WTC11 (cell line): ENCODE data around the gene TMBIM6. TPM values are rescaled to one million over a fixed set of nuclear protein-coding genes. Genes with fewer than 3 reads are reported as not detected.

ENCODE experiments used
- ATAC-seq: fragments of 200-7000 bp; cut with Tn5 transposase; 2 replicates; pipeline ENCODE4 v1.10.0; 2021; ENCODE audit warnings: mild to moderate bottlenecking, moderate library complexity
- CTCF ChIA-PET: fragments of 300-600 bp; sonication (Branson Sonifier 250); formaldehyde crosslinking; loops from one replicate; lab custom pipeline; 2021; ENCODE audit warnings: antibody characterized with exemption; lab: Charles Lee
- POLR2A ChIA-PET: fragments of 350-600 bp; sonication (Branson Sonifier 250); formaldehyde crosslinking; loops from one replicate; lab custom pipeline; 2021; ENCODE audit warnings: antibody characterized with exemption; lab: Charles Lee
- DNase-seq: peaks from one replicate; pipeline ENCODE4 v3.0.0; 2021; ENCODE audit warnings: low spot score
- H3K27ac Mint-ChIP-seq: 2 replicates; pipeline ENCODE4 v1.8.0; 2021; ENCODE audit warnings: mixed read lengths
- H3K27me3 Mint-ChIP-seq: 2 replicates; pipeline ENCODE4 v1.8.0; 2021; ENCODE audit warnings: low read depth, mild to moderate bottlenecking, moderate library complexity, mixed read lengths
- H3K36me3 Mint-ChIP-seq: 2 replicates; pipeline ENCODE4 v1.8.0; 2021; ENCODE audit warnings: mixed read lengths
- H3K4me1 Mint-ChIP-seq: 2 replicates; pipeline ENCODE4 v1.8.0; 2022; ENCODE audit warnings: mixed read lengths
- H3K4me3 Mint-ChIP-seq: 2 replicates; pipeline ENCODE4 v1.8.0; 2021; ENCODE audit warnings: mild to moderate bottlenecking, moderate library complexity, mixed read lengths
- H3K9me3 Mint-ChIP-seq: 2 replicates; pipeline ENCODE4 v1.8.0; 2021; ENCODE audit warnings: mixed read lengths
- ATF1 ChIP-seq: sonication (generic); formaldehyde crosslinking; IDR thresholded peaks from 2 replicates; pipeline ENCODE4 v1.8.1; 2023; ENCODE audit warnings: mild to moderate bottlenecking, moderate library complexity, missing genetic modification reagents
- CBFB ChIP-seq: sonication (generic); formaldehyde crosslinking; IDR thresholded peaks from 2 replicates; pipeline ENCODE4 v1.8.1; 2022; ENCODE audit warnings: mild to moderate bottlenecking, low read depth, missing genetic modification reagents
- CREB1 ChIP-seq: sonication (generic); formaldehyde crosslinking; IDR thresholded peaks from 2 replicates; pipeline ENCODE4 v1.8.0; 2023; ENCODE audit warnings: mild to moderate bottlenecking, missing genetic modification reagents
- EMX1 ChIP-seq: fragments of 250-450 bp; sonication (Bioruptor Pico); IDR thresholded peaks from 2 replicates; pipeline ENCODE4 v1.8.0; 2021; ENCODE audit warnings: mild to moderate bottlenecking
- FOXK1 ChIP-seq: sonication (generic); formaldehyde crosslinking; IDR thresholded peaks from 2 replicates; pipeline ENCODE4 v1.8.0; 2022; ENCODE audit warnings: mild to moderate bottlenecking, moderate library complexity, missing genetic modification reagents
- KAT7 ChIP-seq: sonication (generic); formaldehyde crosslinking; IDR thresholded peaks from 2 replicates; pipeline ENCODE4 v1.8.1; 2023; ENCODE audit warnings: missing genetic modification reagents, mild to moderate bottlenecking, borderline replicate concordance
- MXD4 ChIP-seq: fragments of 250-450 bp; sonication (Bioruptor Pico); IDR thresholded peaks from 2 replicates; pipeline ENCODE4 v1.8.0; 2021; ENCODE audit warnings: mild to moderate bottlenecking, moderate library complexity, borderline replicate concordance
- NFE2L1 ChIP-seq: sonication (generic); formaldehyde crosslinking; IDR thresholded peaks from 2 replicates; pipeline ENCODE4 v1.8.1; 2023; ENCODE audit warnings: missing genetic modification reagents
- OVOL2 ChIP-seq: fragments of 250-450 bp; sonication (Bioruptor Pico); IDR thresholded peaks from 2 replicates; pipeline ENCODE4 v1.9.0; 2021; ENCODE audit warnings: mild to moderate bottlenecking, borderline replicate concordance
- TEAD1 ChIP-seq: sonication (generic); formaldehyde crosslinking; IDR thresholded peaks from 2 replicates; pipeline ENCODE4 v1.8.0; 2022; ENCODE audit warnings: mild to moderate bottlenecking, missing genetic modification reagents
- ZBTB21 ChIP-seq: sonication (generic); formaldehyde crosslinking; IDR thresholded peaks from 2 replicates; pipeline ENCODE4 v1.8.1; 2023; ENCODE audit warnings: mild to moderate bottlenecking, missing genetic modification reagents, borderline replicate concordance
- ZNF396 ChIP-seq: fragments of 250-450 bp; sonication (Bioruptor Pico); IDR thresholded peaks from 2 replicates; pipeline ENCODE4 v1.8.0; 2021; ENCODE audit warnings: mild to moderate bottlenecking, moderate library complexity, borderline replicate concordance
- ZNF423 ChIP-seq: fragments of 250-450 bp; sonication (Bioruptor Pico); IDR thresholded peaks from 2 replicates; pipeline ENCODE4 v2.1.2; 2022; ENCODE audit warnings: mild to moderate bottlenecking, moderate library complexity
- total RNA-seq: library from RNA; stranded (reverse); gene quantifications from 3 replicates; pipeline ENCODE4 v1.2.3, GENCODE V29; 2021
- TF ChIP-seq, protein P1 (sequence below): sonication (generic); formaldehyde crosslinking; IDR thresholded peaks from 2 replicates; pipeline ENCODE4 v1.8.0; 2022; ENCODE audit warnings: mild to moderate bottlenecking, missing genetic modification reagents
- TF ChIP-seq, protein P2 (sequence below): sonication (generic); formaldehyde crosslinking; IDR thresholded peaks from 2 replicates; pipeline ENCODE4 v1.8.0; 2023; ENCODE audit warnings: missing genetic modification reagents
- TF ChIP-seq, protein P3 (sequence below): sonication (generic); formaldehyde crosslinking; IDR thresholded peaks from 2 replicates; pipeline ENCODE4 v1.8.1; 2022; ENCODE audit warnings: mild to moderate bottlenecking, missing genetic modification reagents, moderate library complexity, borderline replicate concordance
- TF ChIP-seq, protein P4 (sequence below): sonication (generic); formaldehyde crosslinking; IDR thresholded peaks from 2 replicates; pipeline ENCODE4 v1.8.1; 2022; ENCODE audit warnings: low read depth, mild to moderate bottlenecking, moderate library complexity, missing genetic modification reagents, borderline replicate concordance
- TF ChIP-seq, protein P5 (sequence below): sonication (generic); formaldehyde crosslinking; IDR thresholded peaks from 2 replicates; pipeline ENCODE4 v1.8.0; 2022; ENCODE audit warnings: mild to moderate bottlenecking, missing genetic modification reagents
- TF ChIP-seq, protein P6 (sequence below): fragments of 250-450 bp; sonication (Bioruptor Pico); IDR thresholded peaks from 2 replicates; pipeline ENCODE4 v1.9.0; 2021; ENCODE audit warnings: mild to moderate bottlenecking
- TF ChIP-seq, protein P7 (sequence below): sonication (generic); formaldehyde crosslinking; IDR thresholded peaks from 2 replicates; pipeline ENCODE4 v1.8.1; 2022; ENCODE audit warnings: mild to moderate bottlenecking, moderate library complexity, missing genetic modification reagents

TMBIM6 gene
- total RNA-seq, 1 experiment from 2014 or later, result 402 TPM

DNA sequence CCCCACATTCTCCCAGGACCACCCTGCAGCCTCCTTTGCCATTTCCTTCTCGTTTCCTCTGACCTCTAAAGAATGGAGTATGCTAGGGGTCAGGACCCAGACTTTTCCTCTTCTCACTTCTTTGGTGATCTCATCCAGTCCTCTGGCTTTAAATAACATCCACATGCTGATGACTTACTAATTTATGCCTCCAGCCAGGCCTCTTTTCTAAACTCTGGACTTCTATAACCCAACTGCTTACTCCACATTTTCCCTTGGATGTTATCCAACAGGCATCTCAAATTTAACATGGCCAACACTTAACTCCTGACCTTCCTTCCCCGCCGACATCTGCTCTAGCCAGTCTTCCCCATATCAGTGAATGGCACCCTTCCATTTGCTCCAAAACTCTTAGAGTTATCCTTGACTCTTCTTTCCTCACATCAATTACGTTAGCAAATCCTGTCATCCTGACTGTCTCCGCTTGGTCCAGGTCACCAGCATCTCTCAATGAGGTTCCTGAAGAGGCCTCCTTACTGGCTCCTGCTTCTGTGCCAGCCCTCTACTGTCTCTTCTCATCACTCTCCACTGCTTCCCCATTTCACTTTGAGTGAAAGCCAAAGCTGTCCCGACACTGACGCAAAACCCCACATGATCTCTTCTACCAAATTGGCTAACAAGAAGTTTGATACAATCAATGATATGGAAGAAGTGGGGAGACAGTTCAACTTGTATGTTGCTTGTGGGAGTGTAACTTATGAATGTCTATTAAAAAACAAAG is 42.7 kb downstream of the TMBIM6 start:
- Mint-ChIP-seq H3K27ac (no peak overlapping the region), H3K27me3 (peaks cover 18% of the 10 kb centered on the region), H3K36me3 (peaks cover 6% of the 10 kb centered on the region), H3K9me3 (peaks cover 9% of the 10 kb centered on the region)
- ChIA-PET CTCF (interaction anchor here (0.5 to 1.6 kb wide), 4 partner anchors 36 to 184 kb away, joined by 3 to 5 read pairs (median 4); partner anchors contain the start of gene TMBIM6), POLR2A (no interaction called here)
- DNase-seq, result no peak
- TF ChIP-seq ZNF396 (CRISPR knock-in tag) (no peak), ZBTB21 (CRISPR knock-in tag) (no peak), ATF1 (CRISPR knock-in tag) (no peak), NFE2L1 (CRISPR knock-in tag) (no peak), CREB1 (CRISPR knock-in tag) (no peak), EMX1 (no peak), MXD4 (CRISPR knock-in tag) (no peak), KAT7 (CRISPR knock-in tag) (no peak), ZNF423 (CRISPR knock-in tag) (no peak), TEAD1 (CRISPR knock-in tag) (no peak), CBFB (CRISPR knock-in tag) (no peak), OVOL2 (CRISPR knock-in tag) (no peak), FOXK1 (CRISPR knock-in tag) (no peak)
- TF ChIP-seq, protein P1, sequence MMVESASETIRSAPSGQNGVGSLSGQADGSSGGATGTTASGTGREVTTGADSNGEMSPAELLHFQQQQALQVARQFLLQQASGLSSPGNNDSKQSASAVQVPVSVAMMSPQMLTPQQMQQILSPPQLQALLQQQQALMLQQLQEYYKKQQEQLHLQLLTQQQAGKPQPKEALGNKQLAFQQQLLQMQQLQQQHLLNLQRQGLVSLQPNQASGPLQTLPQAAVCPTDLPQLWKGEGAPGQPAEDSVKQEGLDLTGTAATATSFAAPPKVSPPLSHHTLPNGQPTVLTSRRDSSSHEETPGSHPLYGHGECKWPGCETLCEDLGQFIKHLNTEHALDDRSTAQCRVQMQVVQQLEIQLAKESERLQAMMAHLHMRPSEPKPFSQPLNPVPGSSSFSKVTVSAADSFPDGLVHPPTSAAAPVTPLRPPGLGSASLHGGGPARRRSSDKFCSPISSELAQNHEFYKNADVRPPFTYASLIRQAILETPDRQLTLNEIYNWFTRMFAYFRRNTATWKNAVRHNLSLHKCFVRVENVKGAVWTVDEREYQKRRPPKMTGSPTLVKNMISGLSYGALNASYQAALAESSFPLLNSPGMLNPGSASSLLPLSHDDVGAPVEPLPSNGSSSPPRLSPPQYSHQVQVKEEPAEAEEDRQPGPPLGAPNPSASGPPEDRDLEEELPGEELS (CRISPR knock-in tag), result no peak
- TF ChIP-seq, protein P2, sequence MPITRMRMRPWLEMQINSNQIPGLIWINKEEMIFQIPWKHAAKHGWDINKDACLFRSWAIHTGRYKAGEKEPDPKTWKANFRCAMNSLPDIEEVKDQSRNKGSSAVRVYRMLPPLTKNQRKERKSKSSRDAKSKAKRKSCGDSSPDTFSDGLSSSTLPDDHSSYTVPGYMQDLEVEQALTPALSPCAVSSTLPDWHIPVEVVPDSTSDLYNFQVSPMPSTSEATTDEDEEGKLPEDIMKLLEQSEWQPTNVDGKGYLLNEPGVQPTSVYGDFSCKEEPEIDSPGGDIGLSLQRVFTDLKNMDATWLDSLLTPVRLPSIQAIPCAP (CRISPR knock-in tag), result no peak
- TF ChIP-seq, protein P3, sequence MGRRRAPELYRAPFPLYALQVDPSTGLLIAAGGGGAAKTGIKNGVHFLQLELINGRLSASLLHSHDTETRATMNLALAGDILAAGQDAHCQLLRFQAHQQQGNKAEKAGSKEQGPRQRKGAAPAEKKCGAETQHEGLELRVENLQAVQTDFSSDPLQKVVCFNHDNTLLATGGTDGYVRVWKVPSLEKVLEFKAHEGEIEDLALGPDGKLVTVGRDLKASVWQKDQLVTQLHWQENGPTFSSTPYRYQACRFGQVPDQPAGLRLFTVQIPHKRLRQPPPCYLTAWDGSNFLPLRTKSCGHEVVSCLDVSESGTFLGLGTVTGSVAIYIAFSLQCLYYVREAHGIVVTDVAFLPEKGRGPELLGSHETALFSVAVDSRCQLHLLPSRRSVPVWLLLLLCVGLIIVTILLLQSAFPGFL (CRISPR knock-in tag), result no peak
- TF ChIP-seq, protein P4, sequence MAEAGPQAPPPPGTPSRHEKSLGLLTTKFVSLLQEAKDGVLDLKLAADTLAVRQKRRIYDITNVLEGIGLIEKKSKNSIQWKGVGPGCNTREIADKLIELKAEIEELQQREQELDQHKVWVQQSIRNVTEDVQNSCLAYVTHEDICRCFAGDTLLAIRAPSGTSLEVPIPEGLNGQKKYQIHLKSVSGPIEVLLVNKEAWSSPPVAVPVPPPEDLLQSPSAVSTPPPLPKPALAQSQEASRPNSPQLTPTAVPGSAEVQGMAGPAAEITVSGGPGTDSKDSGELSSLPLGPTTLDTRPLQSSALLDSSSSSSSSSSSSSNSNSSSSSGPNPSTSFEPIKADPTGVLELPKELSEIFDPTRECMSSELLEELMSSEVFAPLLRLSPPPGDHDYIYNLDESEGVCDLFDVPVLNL, result no peak
- TF ChIP-seq, protein P5, sequence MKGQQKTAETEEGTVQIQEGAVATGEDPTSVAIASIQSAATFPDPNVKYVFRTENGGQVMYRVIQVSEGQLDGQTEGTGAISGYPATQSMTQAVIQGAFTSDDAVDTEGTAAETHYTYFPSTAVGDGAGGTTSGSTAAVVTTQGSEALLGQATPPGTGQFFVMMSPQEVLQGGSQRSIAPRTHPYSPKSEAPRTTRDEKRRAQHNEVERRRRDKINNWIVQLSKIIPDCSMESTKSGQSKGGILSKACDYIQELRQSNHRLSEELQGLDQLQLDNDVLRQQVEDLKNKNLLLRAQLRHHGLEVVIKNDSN (CRISPR knock-in tag), result no peak
- TF ChIP-seq, protein P6, sequence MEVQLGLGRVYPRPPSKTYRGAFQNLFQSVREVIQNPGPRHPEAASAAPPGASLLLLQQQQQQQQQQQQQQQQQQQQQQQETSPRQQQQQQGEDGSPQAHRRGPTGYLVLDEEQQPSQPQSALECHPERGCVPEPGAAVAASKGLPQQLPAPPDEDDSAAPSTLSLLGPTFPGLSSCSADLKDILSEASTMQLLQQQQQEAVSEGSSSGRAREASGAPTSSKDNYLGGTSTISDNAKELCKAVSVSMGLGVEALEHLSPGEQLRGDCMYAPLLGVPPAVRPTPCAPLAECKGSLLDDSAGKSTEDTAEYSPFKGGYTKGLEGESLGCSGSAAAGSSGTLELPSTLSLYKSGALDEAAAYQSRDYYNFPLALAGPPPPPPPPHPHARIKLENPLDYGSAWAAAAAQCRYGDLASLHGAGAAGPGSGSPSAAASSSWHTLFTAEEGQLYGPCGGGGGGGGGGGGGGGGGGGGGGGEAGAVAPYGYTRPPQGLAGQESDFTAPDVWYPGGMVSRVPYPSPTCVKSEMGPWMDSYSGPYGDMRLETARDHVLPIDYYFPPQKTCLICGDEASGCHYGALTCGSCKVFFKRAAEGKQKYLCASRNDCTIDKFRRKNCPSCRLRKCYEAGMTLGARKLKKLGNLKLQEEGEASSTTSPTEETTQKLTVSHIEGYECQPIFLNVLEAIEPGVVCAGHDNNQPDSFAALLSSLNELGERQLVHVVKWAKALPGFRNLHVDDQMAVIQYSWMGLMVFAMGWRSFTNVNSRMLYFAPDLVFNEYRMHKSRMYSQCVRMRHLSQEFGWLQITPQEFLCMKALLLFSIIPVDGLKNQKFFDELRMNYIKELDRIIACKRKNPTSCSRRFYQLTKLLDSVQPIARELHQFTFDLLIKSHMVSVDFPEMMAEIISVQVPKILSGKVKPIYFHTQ (CRISPR knock-in tag), result no peak
- TF ChIP-seq, protein P7, sequence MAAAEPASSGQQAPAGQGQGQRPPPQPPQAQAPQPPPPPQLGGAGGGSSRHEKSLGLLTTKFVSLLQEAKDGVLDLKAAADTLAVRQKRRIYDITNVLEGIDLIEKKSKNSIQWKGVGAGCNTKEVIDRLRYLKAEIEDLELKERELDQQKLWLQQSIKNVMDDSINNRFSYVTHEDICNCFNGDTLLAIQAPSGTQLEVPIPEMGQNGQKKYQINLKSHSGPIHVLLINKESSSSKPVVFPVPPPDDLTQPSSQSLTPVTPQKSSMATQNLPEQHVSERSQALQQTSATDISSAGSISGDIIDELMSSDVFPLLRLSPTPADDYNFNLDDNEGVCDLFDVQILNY, result no peak
- TF ChIP-seq, all 79 proteins: peak for 0
- ATAC-seq, result no peak
- H3K4me3 Mint-ChIP-seq, result no peak overlapping the region
- no peaks in the 10 kb centered on the region for H3K4me1 Mint-ChIP-seq
